ENCODE measurements around the gene ERC2.

ERC2 gene

GRCh38 chr3:55723653-55724406 is 744.4 kb downstream of the ERC2 start:
- DNase-seq = no peak

DNA sequence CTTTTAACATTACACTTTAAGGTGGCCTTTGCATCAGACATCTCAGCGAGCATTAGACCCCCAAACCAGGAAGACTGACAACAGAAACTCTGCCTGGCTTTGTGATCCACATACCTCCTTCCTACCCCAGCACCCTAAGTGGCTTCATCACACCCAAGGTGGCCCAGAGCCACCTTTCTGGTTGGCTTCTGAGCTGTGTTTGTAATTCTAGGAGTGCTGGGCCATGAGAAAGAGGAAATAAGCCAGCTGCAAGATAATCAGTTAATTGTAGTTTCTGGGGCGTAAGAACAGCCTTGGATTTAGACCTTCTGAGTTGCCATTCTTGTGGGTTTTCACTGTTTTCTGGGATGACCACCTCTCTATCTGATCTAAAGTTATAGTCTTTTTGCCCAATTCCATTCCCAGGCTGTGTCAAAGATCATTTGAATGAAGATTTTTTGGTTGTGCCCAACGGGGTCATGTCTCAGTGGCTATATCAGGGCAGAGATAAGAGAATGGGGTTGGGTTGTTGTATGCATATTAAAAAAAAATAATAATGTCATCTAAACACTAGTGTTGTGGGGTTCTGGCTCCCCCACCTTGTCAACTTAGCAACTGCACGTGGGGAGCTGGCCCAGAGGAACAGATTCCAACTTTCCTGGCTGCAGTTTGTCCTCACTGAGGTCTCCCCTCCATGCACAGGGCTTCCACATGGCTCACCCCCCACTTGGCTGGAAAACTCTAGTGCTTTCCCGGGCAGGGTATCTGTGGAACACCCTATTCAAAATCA is 746.4 kb downstream of the ERC2 start:
- no peak for DNase-seq

- DNase-seq = no peak
Observed at GRCh38 chr3:55720614-55721013, 747.7 kb downstream of the ERC2 start.

- DNase-seq = no peak
Observed at GRCh38 chr3:55719508-55719907, 748.8 kb downstream of the ERC2 start.

- no peak for DNase-seq
Observed at GRCh38 chr3:55719006-55719405, 749.3 kb downstream of the ERC2 start.

DNA sequence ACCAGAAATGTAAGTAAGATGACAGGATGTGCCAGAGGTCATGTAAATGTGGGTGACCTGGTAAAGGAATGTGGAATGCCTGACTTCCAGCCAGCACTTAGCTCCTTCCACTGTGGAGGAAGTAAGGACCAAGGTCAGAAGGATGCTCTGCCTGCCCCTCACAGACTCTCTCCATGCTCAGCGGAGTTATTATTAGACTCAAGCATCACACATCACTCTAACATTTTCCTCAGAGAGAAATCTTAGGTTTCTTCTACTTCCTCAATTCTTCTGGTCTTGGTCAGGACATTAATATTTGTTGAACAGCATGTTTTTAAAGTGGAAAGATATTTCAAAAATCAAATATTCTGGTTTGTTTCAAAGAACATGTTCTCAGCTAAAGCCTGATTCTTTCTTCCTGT is 749.7 kb downstream of the ERC2 start:
- no peak for DNase-seq

DNA sequence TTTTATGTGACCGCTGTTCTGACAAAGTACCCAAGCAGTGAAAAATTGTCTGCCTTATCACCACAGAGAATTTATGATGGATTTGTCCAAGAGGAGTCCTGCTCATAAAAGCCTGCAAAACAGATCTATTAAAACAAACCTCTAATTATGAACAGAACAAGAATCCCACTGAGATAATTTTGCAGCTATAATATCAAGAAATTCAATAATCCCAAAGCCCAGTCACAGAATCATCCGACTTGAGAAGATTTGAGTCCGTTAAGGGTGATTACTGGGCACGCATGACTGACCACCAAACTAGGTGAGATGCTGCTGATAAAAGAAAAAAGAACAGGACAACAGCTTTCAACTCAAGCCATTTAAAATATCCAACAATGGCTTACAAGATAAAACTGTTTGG is 750.2 kb downstream of the ERC2 start:
- DNase-seq = no peak

DNA sequence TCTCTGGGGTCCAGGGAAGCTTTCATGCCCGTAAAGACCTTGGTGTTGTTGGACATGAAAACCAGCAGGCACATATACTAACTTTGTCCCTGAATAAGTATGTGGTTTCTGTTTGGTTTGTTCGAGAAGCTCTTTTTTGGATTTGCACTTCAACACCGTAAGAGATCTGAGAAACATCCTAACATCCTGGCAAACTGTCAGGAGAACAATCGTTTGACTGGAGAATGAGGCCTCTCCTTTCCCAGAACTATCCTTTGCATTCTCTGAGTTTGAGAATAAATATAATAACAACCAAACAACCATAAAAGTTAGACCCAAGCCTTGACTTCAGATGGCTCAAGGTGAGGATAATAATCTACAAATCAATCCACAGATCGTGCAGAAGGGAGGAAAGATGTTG is 750.8 kb downstream of the ERC2 start:
- no peak for DNase-seq

DNA sequence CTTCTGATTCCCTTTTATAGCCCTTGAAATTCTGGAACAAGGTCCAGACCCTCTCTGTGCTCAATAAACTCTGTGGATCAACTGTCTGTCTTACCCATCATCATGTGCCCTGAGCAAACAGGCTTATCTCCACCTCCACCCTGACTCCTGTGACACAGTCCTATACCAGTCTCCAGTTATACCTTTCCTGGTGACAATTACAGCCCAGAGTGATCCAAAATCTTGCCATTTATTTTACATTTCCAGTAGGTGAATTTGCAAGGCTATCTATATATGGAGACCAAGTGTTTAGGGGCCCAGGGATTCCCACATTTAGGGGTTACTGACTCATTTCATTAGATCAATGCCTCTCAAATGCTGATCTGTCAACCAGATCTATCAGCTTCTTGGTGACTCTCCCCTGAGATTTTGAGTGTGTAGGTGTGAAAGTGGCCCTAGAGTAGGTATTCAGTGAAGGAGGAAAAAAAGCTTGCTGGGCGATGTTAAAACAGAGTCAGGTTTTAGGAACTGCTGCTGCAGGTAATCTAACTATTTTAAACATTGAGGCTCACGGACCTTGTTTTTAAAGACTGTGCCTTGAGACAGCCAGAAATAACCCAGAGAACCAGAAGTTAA is 751.5 kb downstream of the ERC2 start:
- DNase-seq = no peak

DNA sequence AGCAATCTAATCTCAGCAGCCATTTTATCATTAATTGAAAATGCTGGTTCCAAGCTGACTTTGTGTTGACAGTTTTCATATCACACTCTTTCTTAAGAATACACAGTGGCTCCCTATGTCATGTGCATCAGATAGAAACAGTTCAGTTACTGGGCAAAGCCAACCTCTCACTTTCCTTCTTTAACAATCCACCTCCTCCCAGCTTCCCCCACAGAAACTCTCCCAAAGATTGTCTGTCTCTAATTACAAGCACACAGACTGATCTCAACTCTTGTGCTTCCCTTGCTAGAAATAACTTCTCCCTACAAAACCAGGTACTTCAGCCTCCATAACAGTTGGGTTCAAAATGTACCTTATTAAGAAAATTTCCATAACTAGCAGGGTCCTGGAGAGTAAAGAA is 752.2 kb downstream of the ERC2 start:
- DNase-seq = no peak

- DNase-seq = no peak
Observed at GRCh38 chr3:55714057-55714456, 754.2 kb downstream of the ERC2 start.

- no peak for DNase-seq
Observed at GRCh38 chr3:55711646-55712045, 756.6 kb downstream of the ERC2 start.

GRCh38 chr3:55709411-55710012 is 758.8 kb downstream of the ERC2 start:
- DNase-seq = no peak

DNA sequence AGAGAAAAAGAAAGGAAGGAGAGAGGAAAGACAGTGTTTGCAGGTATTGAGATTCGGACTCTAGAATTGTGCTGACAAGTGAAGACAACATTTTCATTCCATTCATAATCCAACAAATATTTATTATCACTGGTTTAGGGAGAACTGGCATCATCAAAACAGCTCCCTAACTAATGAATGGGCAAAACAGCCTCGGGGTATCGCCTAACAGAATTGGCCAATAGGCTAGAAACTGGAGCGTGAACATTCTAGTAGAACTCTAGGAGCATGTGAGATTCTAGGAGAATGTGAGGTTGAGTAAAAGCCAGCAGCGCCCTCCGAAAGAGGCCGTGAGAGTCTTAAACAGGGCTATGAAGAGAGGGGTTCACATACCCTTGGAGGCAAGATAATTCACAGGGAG is 759.3 kb downstream of the ERC2 start:
- DNase-seq = no peak

DNA sequence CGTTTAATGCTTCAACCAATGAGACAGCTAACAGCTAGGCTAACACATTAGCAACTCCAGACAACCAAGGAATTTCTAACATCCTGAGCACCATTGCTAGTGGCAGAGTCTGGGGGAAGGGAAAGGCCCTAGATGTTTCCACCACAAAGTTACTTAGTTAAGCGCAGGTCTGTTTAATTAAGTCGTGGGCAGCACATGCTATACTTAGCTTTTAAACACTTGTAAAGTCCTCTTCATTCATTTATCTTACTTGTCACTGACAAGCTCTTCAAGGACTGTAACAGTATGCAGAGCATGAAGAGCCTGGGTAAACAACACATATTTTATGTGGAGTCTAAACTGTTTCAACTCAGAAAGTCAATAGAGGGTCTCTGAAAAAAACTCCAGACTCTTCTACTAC is 760.0 kb downstream of the ERC2 start:
- no peak for DNase-seq

DNA sequence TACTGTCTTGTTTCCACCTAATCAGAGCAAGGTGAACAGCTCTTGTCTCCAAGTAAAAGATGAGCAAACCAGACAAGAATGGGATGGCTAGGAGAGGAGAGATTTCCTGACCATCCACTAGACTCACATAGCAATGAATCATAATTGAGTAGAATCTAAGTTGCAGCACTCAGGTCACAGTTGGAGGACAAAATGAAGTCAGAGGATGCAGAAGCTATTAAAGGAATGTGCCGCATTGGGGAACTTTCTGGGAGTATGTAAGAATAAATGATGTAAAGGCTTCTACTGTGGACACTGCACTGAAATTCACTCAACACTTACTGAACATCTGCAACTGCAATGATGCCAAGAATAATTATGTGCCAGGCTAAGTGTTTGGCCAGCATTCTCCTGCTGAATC is 763.7 kb downstream of the ERC2 start:
- DNase-seq = no peak

- DNase-seq = no peak
Observed at GRCh38 chr3:55702822-55703221, 765.4 kb downstream of the ERC2 start.

DNA sequence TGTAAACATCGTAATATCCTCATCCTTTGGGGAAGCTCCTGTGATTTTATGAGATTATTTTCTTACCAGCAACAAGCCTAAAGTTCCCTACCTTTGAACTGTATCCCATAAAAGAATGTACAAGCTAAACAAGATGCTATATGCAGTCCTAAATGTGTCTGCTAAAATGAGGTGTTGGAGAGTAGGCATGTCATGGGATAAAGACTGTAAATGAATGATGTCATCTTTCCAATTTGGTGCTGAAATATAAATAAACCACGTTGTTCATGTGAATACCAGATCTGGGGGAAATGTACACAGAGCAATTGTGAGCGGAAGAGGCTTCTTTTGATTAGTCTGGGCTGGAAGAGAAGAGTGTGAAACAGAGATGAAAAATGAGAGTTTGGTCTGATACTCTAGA is 766.3 kb downstream of the ERC2 start:
- DNase-seq = no peak

DNA sequence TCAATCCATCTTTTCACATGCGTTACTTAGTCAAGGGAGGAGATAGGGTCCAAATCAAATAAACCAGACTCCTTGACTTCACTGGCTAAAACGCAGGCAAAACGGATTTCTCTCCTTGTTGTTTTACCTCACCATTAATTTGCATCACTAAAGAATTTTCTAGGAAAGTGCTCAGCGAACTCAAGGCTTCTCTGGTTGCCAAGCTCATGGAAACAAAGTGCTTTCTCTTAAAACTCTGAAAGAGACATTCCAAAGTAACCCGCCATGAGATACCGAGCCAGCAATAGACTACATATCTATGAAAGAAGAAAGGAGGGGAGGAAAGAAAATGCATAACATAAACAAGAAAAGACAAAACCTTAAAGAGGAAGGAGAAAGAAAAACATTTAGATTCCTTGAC is 769.4 kb downstream of the ERC2 start:
- DNase-seq = no peak

DNA sequence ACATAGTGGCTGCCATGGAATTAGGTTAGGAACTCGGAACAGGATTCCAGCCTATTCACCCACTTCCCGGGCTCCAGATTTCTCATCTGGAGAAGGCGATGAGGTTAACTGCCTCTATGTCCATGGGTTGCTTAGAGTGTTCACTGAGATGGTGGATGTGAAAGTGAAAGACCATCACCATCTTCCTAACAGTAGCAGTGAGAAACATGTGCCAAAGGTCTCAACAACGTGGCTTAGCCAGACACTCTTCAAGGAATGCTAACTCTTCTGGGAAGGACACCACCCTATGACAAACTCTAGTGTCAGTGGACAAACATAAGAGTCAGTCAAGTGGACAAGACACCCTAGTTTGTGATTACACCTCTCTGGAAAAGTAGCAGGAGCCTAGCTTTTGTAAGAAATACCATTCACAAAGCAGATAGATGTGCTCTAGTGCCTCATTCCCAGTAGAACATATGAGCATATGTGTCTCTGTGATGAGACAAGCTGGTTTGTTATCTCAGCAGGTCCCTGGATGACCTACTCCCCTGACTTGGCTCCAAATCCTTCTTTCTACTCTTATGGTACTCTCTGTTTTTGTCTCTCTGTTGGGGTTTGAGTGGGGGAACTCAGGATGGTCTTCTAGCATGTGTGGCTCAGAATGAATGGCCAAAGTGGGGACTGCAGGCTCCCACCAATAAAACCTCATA is 770.9 kb downstream of the ERC2 start:
- no peak for DNase-seq

- DNase-seq = no peak
Observed at GRCh38 chr3:55692957-55693558, 775.2 kb downstream of the ERC2 start.

GRCh38 chr3:55692295-55692956 is 775.8 kb downstream of the ERC2 start:
- DNase-seq = no peak
